Body of pancreas (tissue), 4 donors: ENCODE data around the gene XRCC4. TPM values are rescaled to one million over a fixed set of nuclear protein-coding genes. Genes with fewer than 3 reads are reported as not detected.
"Not testable (repeated sequence)": the region's sequence is repeated elsewhere in the genome, so short reads cannot be mapped to it uniquely, and the experiment has no call there.

ENCODE experiments used
- ATAC-seq: fragments of 150-250 bp; one replicate; pipeline ENCODE4 v1.9.1; 2016
- DNase-seq, 4 donors: peaks; one replicate each; pipeline ENCODE4 v3.0.0-alpha.2; 2019
- H3K27ac ChIP-seq, 4 donors: fragments of 200-600 bp; sonication (generic); 1 replicate in 3 of 4; 2 replicates in 1 of 4; pipeline versions ENCODE4 v1.5.1 to v1.6.1; 2016 to 2019; ENCODE audit warnings: mild to moderate bottlenecking in 1 of 4, mixed read lengths in 1 of 4, moderate library complexity in 1 of 4
- H3K27me3 ChIP-seq, 2 donors: fragments of 200-600 bp; sonication (generic); one replicate each; pipeline ENCODE4 v1.6.0; 2016; ENCODE audit warnings: mild to moderate bottlenecking in 1 of 2
- H3K36me3 ChIP-seq, 2 donors: fragments of 200-600 bp; sonication (generic); replicated peaks in 1 of 2; 2 replicates each; pipeline ENCODE4 v1.5.1; 2016; ENCODE audit warnings: low read depth in 2 of 2; ENCODE audit not compliant: insufficient read depth in 1 of 2
- H3K4me1 ChIP-seq: fragments of 200-600 bp; sonication (generic); one replicate; pipeline ENCODE4 v1.6.0; 2016
- H3K4me3 ChIP-seq, 2 donors: fragments of 200-600 bp; sonication (generic); 1 replicate in 1 of 2; 2 replicates in 1 of 2; pipeline ENCODE4 v1.5.1; 2016 to 2019
- H3K9me3 ChIP-seq, 3 donors: fragments of 200-600 bp; sonication (generic); 1 replicate in 2 of 3; 2 replicates in 1 of 3; pipeline ENCODE4 v1.5.1; 2016
- CTCF ChIP-seq, 7 experiments: fragments of 450-650 bp in 4 of 7; fragments of 200-600 bp in 3 of 7; sonication (generic) in 3 of 7; IDR thresholded peaks; one replicate each; pipeline ENCODE4 v1.5.1; 2016 to 2019; ENCODE audit warnings: antibody characterized with exemption in 7 of 7
- POLR2A ChIP-seq, 3 donors: fragments of 450-650 bp; IDR thresholded peaks; one replicate each; pipeline ENCODE4 v1.6.1; 2016; ENCODE audit warnings: antibody characterized with exemption in 3 of 3, mild to moderate bottlenecking in 2 of 3
- WGBS, 2 donors: methylation state at CpG; one replicate each; pipeline ENCODE4 v1.1.5; 2017; 5-methylcytosine and 5-hydroxymethylcytosine counted together
- intact Hi-C: fragments of 100-400 bp; cut with DNase I; formaldehyde crosslinking; loops from one replicate; pipeline ENCODE4 v1.15.1; 2023
- total RNA-seq, 2 donors: library from RNA; depleted of rRNA; stranded (reverse); fragments of >200 nt; gene quantifications; one replicate each; pipeline ENCODE4 v1.1.0, GENCODE V29; 2016

XRCC4 gene
- total RNA-seq, 2 donors from 2014 or later, result 0.99 to 4.4 TPM

GRCh38 chr5:83149671-83150070 lies 72.3 kb downstream of the XRCC4 start:
- intact Hi-C loops, result no loop called here
- TF ChIP-seq POLR2A (IDR thresholded peaks at IDR 0.05), result no peak
- TF ChIP-seq CTCF (IDR thresholded peaks at IDR 0.05), result no peak

GRCh38 chr5:83151821-83152220 lies 74.5 kb downstream of the XRCC4 start:
- ATAC-seq (no peak), DNase-seq (no peak)
- Histone ChIP-seq H3K4me3 (no peak overlapping the region), H3K9me3 (no peaks in the 10 kb centered on the region), H3K27me3 (no peaks in the 10 kb centered on the region), H3K36me3 (no peaks in the 10 kb centered on the region), H3K27ac (no peak overlapping the region), H3K4me1 (peaks cover 5% of the 10 kb centered on the region)
- 91 to 97% methylated on average over 1 of the region's 1 CpG for WGBS, 2 donors
- no peak for TF ChIP-seq POLR2A (IDR thresholded peaks at IDR 0.05)
- no peak for TF ChIP-seq CTCF (IDR thresholded peaks at IDR 0.05)
- intact Hi-C loops, result no loop called here

More at GRCh38 chr5:83149671-83150070, 72.3 kb downstream of the XRCC4 start:
- ATAC-seq (no peak), DNase-seq (no peak)
- no peaks in the 10 kb centered on the region for H3K36me3 ChIP-seq
- no peaks in the 10 kb centered on the region for H3K9me3 ChIP-seq
- H3K27ac ChIP-seq, result no peak overlapping the region
- no peak overlapping the region for H3K4me3 ChIP-seq
- H3K4me1 ChIP-seq, result peaks cover 16% of the 10 kb centered on the region
- no peaks in the 10 kb centered on the region for H3K27me3 ChIP-seq

- H3K27me3 ChIP-seq, H3K36me3 ChIP-seq, H3K9me3 ChIP-seq, DNase-seq, H3K27ac ChIP-seq, intact Hi-C loops, H3K4me1 ChIP-seq, ATAC-seq, H3K4me3 ChIP-seq: not testable (repeated sequence)
- 82 to 91% methylated on average over 4 of the region's 4 CpGs for WGBS, 2 donors
These were observed 75.6 kb downstream of the XRCC4 start for GRCh38 chr5:83152996-83153395.

GRCh38 chr5:83156001-83156400 lies 78.7 kb downstream of the XRCC4 start:
- no peaks in the 10 kb centered on the region for H3K4me1 ChIP-seq
- no peak overlapping the region for H3K4me3 ChIP-seq
- H3K27ac ChIP-seq, result no peak overlapping the region
- no peaks in the 10 kb centered on the region for H3K9me3 ChIP-seq
- 86 to 91% methylated on average over 2 of the region's 2 CpGs for WGBS, 2 donors
- intact Hi-C loops, result no loop called here
- H3K27me3 ChIP-seq, result no peaks in the 10 kb centered on the region
- TF ChIP-seq POLR2A (IDR thresholded peaks at IDR 0.05) (no peak), CTCF (IDR thresholded peaks at IDR 0.05) (no peak)
- ATAC-seq, result no peak
- H3K36me3 ChIP-seq, result no peaks in the 10 kb centered on the region
- no peak for DNase-seq

GRCh38 chr5:83157163-83157562 lies 79.8 kb downstream of the XRCC4 start:
- H3K36me3 ChIP-seq, result no peaks in the 10 kb centered on the region
- H3K4me3 ChIP-seq, result no peak overlapping the region
- DNase-seq (no peak), ATAC-seq (no peak)
- H3K9me3 ChIP-seq, result no peaks in the 10 kb centered on the region
- no peaks in the 10 kb centered on the region for H3K4me1 ChIP-seq
- TF ChIP-seq CTCF (IDR thresholded peaks at IDR 0.05) (no peak), POLR2A (IDR thresholded peaks at IDR 0.05) (no peak)
- intact Hi-C loops, result no loop called here
- H3K27ac ChIP-seq, result no peak overlapping the region
- 41 to 46% methylated on average over 2 of the region's 2 CpGs for WGBS, 2 donors
- no peaks in the 10 kb centered on the region for H3K27me3 ChIP-seq
